ENCODE results near the gene PDGFRB. TPM values are rescaled to one million over a fixed set of nuclear protein-coding genes. Genes with fewer than 3 reads are reported as not detected.

The PDGFRB gene
- total RNA-seq, 1 experiment from 2014 or later: 3.2 TPM

DNA sequence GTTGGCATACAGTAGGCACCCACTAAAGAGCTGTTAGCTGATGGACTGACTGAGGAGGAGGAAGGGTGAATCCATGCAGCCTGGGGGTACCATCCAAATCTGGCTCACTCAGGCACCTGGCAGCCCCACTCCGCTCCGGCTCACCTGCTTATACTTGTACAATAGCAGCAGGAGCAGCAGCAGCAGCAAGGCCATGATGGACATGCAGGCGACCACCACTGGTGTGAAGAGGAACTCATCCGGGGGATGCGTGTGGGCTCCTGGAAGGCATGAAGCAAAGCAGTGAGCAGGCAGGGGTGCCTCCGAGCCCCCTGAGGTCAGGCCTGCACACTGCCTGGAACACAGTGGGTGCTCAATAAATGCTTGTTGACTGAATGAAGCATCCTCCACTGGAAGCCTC lies 87.6 kb downstream of the PDGFRB start:
- Histone ChIP-seq H3K36me3 (replicated peaks; ENCODE audit: control insufficient read depth, insufficient read depth, low read length) (no peaks in the 10 kb centered on the region), H3K27me3 (ENCODE audit: control insufficient read depth, insufficient read depth, low read length) (no peaks in the 10 kb centered on the region), H3K4me3 (ENCODE audit: insufficient read depth, low read depth, low read length) (no peak overlapping the region)
- no peak for DNase-seq

DNA sequence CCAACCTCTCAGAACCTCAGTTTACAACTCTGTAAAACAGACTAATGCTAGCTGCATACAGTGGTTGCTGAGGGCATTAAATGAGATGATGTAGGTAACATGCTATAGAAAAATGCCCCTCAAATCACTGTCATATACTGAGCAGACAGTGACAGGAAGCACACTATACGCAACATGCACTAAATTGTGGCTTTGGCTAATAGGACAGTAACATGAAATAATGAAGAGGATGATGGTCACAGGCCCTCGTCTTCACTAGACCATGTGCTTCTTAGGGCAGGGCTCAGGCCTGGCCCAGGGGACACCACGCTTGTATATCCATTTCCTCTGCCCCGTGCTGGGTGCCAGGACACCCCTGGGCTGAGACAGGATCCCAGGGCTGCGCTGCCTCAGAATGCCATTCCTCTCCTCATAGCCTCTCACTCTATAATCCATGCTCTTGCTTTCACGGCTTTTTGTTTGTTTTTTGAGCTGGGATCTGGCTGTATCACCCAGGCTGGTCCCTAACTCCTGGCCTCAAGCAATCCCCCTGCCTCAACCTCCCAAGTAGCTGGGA lies 88.2 kb downstream of the PDGFRB start:
- H3K36me3 ChIP-seq (replicated peaks; ENCODE audit: control insufficient read depth, insufficient read depth, low read length): no peaks in the 10 kb centered on the region
- no peak overlapping the region for H3K4me3 ChIP-seq (ENCODE audit: insufficient read depth, low read depth, low read length)
- H3K27me3 ChIP-seq (ENCODE audit: control insufficient read depth, insufficient read depth, low read length): no peaks in the 10 kb centered on the region
- DNase-seq: no peak

- Histone ChIP-seq H3K36me3 (replicated peaks; ENCODE audit: control insufficient read depth, insufficient read depth, low read length) (no peaks in the 10 kb centered on the region), H3K4me3 (ENCODE audit: insufficient read depth, low read depth, low read length) (no peak overlapping the region), H3K27me3 (ENCODE audit: control insufficient read depth, insufficient read depth, low read length) (no peaks in the 10 kb centered on the region)
- DNase-seq: no peak
Measured at GRCh38 chr5:150066901-150067396, 88.7 kb downstream of the PDGFRB start.

GRCh38 chr5:150066436-150066835 lies 89.2 kb downstream of the PDGFRB start:
- no peak overlapping the region for H3K4me3 ChIP-seq (ENCODE audit: insufficient read depth, low read depth, low read length)
- no peak for DNase-seq
- H3K27me3 ChIP-seq (ENCODE audit: control insufficient read depth, insufficient read depth, low read length): no peaks in the 10 kb centered on the region
- H3K36me3 ChIP-seq (replicated peaks; ENCODE audit: control insufficient read depth, insufficient read depth, low read length): no peaks in the 10 kb centered on the region

- Histone ChIP-seq H3K27me3 (ENCODE audit: control insufficient read depth, insufficient read depth, low read length) (no peaks in the 10 kb centered on the region), H3K36me3 (replicated peaks; ENCODE audit: control insufficient read depth, insufficient read depth, low read length) (no peaks in the 10 kb centered on the region), H3K4me3 (ENCODE audit: insufficient read depth, low read depth, low read length) (no peak overlapping the region)
- no peak for DNase-seq
Measured at GRCh38 chr5:150065886-150066285, 89.8 kb downstream of the PDGFRB start.

- no peak overlapping the region for H3K4me3 ChIP-seq (ENCODE audit: insufficient read depth, low read depth, low read length)
- no peaks in the 10 kb centered on the region for H3K36me3 ChIP-seq (replicated peaks; ENCODE audit: control insufficient read depth, insufficient read depth, low read length)
- peak; percentile 67 for DNase-seq
- no peaks in the 10 kb centered on the region for H3K27me3 ChIP-seq (ENCODE audit: control insufficient read depth, insufficient read depth, low read length)
Measured at GRCh38 chr5:150065346-150065745, 90.3 kb downstream of the PDGFRB start.

DNA sequence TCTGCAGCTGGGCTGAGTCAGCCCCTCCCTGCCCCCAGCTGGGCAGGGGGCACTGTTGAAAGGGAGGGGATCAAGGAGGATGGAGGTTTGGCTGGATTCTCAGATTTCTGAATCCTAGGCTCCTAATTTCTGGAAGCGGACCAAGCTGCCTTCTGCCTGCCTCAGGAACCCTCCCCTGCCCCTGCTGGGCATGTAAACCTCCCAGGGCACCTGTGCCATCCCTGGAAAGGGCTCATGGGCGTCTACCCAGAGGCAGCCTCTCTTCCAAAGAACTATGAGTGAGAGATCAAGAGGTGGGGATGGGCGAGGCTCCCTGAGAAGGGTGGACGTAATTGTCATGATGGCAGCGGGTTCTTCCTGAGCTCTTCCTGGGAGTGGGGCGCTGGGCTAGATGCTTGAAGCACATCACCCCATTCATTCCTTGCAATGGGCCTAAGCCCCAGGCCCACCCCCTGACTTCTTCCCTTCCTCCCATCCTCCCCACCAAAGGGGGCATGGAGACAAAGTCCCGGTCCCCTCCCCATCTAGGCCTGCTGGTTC lies 90.9 kb downstream of the PDGFRB start:
- Histone ChIP-seq H3K27me3 (ENCODE audit: control insufficient read depth, insufficient read depth, low read length) (no peaks in the 10 kb centered on the region; the same call in 1 of the 2 replicates), H3K4me3 (ENCODE audit: insufficient read depth, low read depth, low read length) (no peak overlapping the region), H3K36me3 (replicated peaks; ENCODE audit: control insufficient read depth, insufficient read depth, low read length) (no peaks in the 10 kb centered on the region)
- no peak for DNase-seq

Other genes with a start within 250 kb of the PDGFRB start
- gene PDE6A, start 211.1 kb downstream of the PDGFRB start, total RNA-seq (2014; rRNA removed; shearing (Covaris generic)): not detected in 2 replicates
- 6.1 and 6.7 TPM in 2 replicates for gene SLC26A2, start 195.1 kb downstream of the PDGFRB start, total RNA-seq (2014; rRNA removed; shearing (Covaris generic))
- 3.9 and 4.4 TPM in 2 replicates for gene TIGD6, start 155.2 kb downstream of the PDGFRB start, total RNA-seq (2014; rRNA removed; shearing (Covaris generic))
- 23.8 and 30.7 TPM in 2 replicates for gene HMGXB3, start 155.1 kb downstream of the PDGFRB start, total RNA-seq (2014; rRNA removed; shearing (Covaris generic))
- gene CSF1R, start 69.3 kb downstream of the PDGFRB start, total RNA-seq (2014; rRNA removed; shearing (Covaris generic)): not detected in 2 replicates
- gene CDX1, start 10.9 kb upstream of the PDGFRB start, total RNA-seq (2014; rRNA removed; shearing (Covaris generic)): 0.62 TPM in 1 of 2 replicates, not detected in the other
- not detected in 2 replicates for gene SLC6A7, start 34.2 kb upstream of the PDGFRB start, total RNA-seq (2014; rRNA removed; shearing (Covaris generic))
- 0.07 TPM in 1 of 2 replicates, not detected in the other for gene CAMK2A, start 133.9 kb upstream of the PDGFRB start, total RNA-seq (2014; rRNA removed; shearing (Covaris generic))
- 3.2 and 3.6 TPM in 2 replicates for gene ARSI, start 147.1 kb upstream of the PDGFRB start, total RNA-seq (2014; rRNA removed; shearing (Covaris generic))
- 108 and 115 TPM in 2 replicates for gene TCOF1, start 201.9 kb upstream of the PDGFRB start, total RNA-seq (2014; rRNA removed; shearing (Covaris generic))

Data from H7 (cell line).